A673 (cell line): ENCODE measurements around the gene MT1F.

Experiments
- CTCF ChIP-seq: fragments of 300-800, 200-600 bp; sonication (generic); conservative IDR thresholded peaks from 2 replicates; pipeline ENCODE4 v1.5.1; 2017; ENCODE audit warnings: low read depth, mild to moderate bottlenecking, antibody characterized with exemption, low read length, moderate library complexity, mixed read lengths
- EZH2 ChIP-seq: fragments of 200-600 bp; sonication (generic); IDR thresholded peaks from 2 replicates; pipeline ENCODE4 v1.6.1; 2017; ENCODE audit warnings: borderline replicate concordance, low read depth, mild to moderate bottlenecking, mixed read lengths, antibody characterized with exemption, low read length; ENCODE audit not compliant: poor library complexity, severe bottlenecking

GRCh38 chr16:56635441-56635967 is 22.3 kb upstream of the MT1F start:
- TF ChIP-seq CTCF = no peak
- TF ChIP-seq EZH2 = no peak
